ENCODE data around the gene GPC3. TPM values are rescaled to one million over a fixed set of nuclear protein-coding genes. Genes with fewer than 3 reads are reported as not detected.

Gene GPC3
- total and polyA plus RNA-seq, 8 donors = 0.46 to 137 (median 4.4) TPM

DNA sequence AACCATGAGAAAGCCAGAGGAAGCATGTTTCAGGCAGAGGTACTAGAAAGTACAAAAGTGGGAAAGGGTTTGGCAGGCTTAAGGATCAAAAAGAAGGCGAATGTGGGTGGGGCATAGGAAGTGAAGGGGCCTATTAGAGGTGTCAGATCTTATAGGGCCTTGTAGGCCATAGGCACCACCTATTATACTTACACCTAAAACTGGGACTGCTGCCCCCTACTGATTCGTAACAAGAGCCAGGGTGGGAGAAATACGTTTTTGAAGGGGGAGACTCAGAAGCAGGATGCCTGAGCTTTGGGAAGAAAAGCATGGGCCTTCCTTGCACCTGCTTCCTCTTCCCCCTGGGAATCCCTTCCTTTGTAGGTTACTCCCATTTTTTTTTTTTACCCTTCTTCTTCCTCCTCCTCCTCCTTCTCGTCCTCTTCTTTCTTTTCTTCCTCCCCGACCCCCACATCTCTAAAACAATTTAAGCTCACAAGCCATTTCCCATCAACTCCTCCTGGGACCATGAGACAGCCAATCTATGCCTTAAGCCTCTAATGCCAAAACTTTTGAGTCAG, 40.7 kb upstream of the GPC3 start:
- H3K36me3 ChIP-seq = no peaks in the 10 kb centered on the region
- no peak for TF ChIP-seq POLR2A (IDR thresholded peaks at IDR 0.05)
- TF ChIP-seq EP300 (IDR thresholded peaks at IDR 0.05) = no peak
- no peak for TF ChIP-seq CTCF (IDR thresholded peaks at IDR 0.05)
- TF ChIP-seq POLR2AphosphoS5 (IDR thresholded peaks at IDR 0.05) = no peak
- peaks cover 0 to 8% (median 0%) of the 10 kb centered on the region in 3 donors for H3K27me3 ChIP-seq
- H3K4me3 ChIP-seq = no peak overlapping the region
- H3K27ac ChIP-seq = no peak overlapping the region
- 48 to 73% (median 58%) methylated on average over 5 of the region's 5 CpGs for WGBS, 5 donors
- H3K4me1 ChIP-seq = no peaks in the 10 kb centered on the region
- peaks cover 0 to 1% (median 0%) of the 10 kb centered on the region in 4 donors for H3K9me3 ChIP-seq
- intact Hi-C loops (cut with DNase I; ENCODE audit: low total_unique reads) = no loop called here
- no peak for DNase-seq

GRCh38 chrX:134024686-134025377, 39.4 kb upstream of the GPC3 start:
- DNase-seq = no peak
- no peak overlapping the region for H3K27ac ChIP-seq
- no peaks in the 10 kb centered on the region for H3K9me3 ChIP-seq
- TF ChIP-seq CTCF (IDR thresholded peaks at IDR 0.05) (no peak), POLR2A (IDR thresholded peaks at IDR 0.05) (no peak), EP300 (IDR thresholded peaks at IDR 0.05) (no peak)
- no peaks in the 10 kb centered on the region for H3K4me1 ChIP-seq
- no peaks in the 10 kb centered on the region for H3K36me3 ChIP-seq
- no peak overlapping the region for H3K4me3 ChIP-seq
- H3K27me3 ChIP-seq = peaks cover 0 to 8% (median 0%) of the 10 kb centered on the region in 3 donors
- intact Hi-C loops (cut with DNase I; ENCODE audit: low total_unique reads) = no loop called here

GRCh38 chrX:134023851-134024281, 38.5 kb upstream of the GPC3 start:
- Histone ChIP-seq H3K27ac (no peak overlapping the region), H3K4me3 (no peak overlapping the region), H3K9me3 (no peaks in the 10 kb centered on the region), H3K27me3 (peaks cover 0 to 13% (median 0%) of the 10 kb centered on the region in 3 donors), H3K4me1 (no peaks in the 10 kb centered on the region), H3K36me3 (no peaks in the 10 kb centered on the region)
- TF ChIP-seq POLR2AphosphoS5 (IDR thresholded peaks at IDR 0.05) (no peak), CTCF (IDR thresholded peaks at IDR 0.05) (no peak), POLR2A (IDR thresholded peaks at IDR 0.05) (no peak), EP300 (IDR thresholded peaks at IDR 0.05) (no peak)
- DNase-seq = no peak
- intact Hi-C loops (cut with DNase I; ENCODE audit: low total_unique reads) = no loop called here
- WGBS, 5 donors = 51 to 68% (median 61%) methylated on average over 4 of the region's 4 CpGs

DNA sequence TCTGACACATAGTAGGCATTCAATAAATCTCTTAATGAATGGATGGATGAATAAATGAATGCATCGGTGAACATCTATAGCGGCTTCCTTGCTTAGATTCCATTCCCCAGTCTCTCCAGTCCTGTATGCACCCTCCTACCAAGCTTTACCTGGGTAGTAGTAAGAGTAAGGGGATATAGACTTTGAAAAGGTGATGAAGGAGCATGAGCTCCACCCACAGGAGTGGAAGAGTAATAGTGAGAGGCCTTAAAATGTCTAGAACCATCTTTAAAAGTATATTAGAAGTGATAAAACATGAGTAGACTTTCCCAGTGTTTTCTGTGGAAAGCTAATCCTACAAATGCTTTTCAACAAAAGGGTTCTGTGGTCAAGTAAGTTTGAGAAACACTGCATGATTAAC, 35.5 kb upstream of the GPC3 start:
- Histone ChIP-seq H3K27ac (no peak overlapping the region), H3K9me3 (no peaks in the 10 kb centered on the region), H3K4me1 (no peaks in the 10 kb centered on the region), H3K4me3 (no peak overlapping the region), H3K27me3 (peaks cover 0 to 6% (median 0%) of the 10 kb centered on the region in 3 donors), H3K36me3 (no peaks in the 10 kb centered on the region)
- peak in 1 of 2 donors; percentile 36 for DNase-seq
- intact Hi-C loops (cut with DNase I; ENCODE audit: low total_unique reads) = no loop called here
- TF ChIP-seq POLR2AphosphoS5 (IDR thresholded peaks at IDR 0.05) (no peak), CTCF (IDR thresholded peaks at IDR 0.05) (no peak), EP300 (IDR thresholded peaks at IDR 0.05) (no peak), POLR2A (IDR thresholded peaks at IDR 0.05) (no peak)
- 60 to 91% (median 78%) methylated on average over 2 of the region's 2 CpGs for WGBS, 5 donors

Data from stomach (tissue), 9 donors.